ENCODE data around the gene ARFGAP3.
"Not testable (repeated sequence)": the region's sequence is repeated elsewhere in the genome, so short reads cannot be mapped to it uniquely, and the experiment has no call there.

The ARFGAP3 gene

GRCh38 chr22:42763965-42764480 lies 93.0 kb downstream of the ARFGAP3 start:
- no peak for DNase-seq

DNA sequence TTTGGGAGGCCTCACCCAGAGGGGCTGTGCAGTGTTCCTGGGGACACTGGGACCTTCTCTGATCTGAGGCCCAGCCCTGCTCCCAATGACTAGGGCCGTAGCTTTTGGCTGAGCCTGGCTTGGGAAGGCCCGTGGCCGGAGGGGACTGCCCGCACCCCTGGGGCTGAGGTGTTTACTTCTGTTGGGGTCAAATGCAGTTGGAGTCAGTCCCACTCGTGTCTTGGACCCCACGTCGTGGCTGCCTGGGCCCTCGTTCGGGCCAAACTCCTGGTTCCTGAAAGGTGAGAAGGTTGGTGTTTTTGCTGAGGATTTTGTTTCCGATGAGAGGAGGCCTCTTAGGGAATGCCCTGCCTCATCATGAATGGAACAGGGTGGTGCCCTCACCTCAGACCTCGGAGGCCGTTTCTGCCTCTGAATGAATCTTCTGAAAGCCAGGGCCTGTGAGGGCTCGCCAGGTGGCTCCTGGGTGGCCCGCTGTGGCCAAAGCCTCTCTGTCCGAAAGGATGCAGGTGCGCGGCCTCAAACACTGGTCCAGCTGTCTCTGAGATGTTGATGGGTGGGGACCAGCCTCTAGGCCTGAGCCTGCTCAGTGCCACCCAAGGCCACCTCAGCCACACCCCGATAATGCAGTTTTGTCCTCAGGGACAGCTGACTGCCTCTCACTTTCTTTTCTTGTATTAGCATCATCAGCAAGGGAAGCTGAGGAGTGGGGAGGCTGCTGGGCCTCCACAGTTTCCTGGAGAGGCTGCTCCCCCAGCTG lies 96.1 kb downstream of the ARFGAP3 start:
- DNase-seq: no peak

- DNase-seq: no peak
Observed at GRCh38 chr22:42758931-42759629, 98.0 kb downstream of the ARFGAP3 start.

DNA sequence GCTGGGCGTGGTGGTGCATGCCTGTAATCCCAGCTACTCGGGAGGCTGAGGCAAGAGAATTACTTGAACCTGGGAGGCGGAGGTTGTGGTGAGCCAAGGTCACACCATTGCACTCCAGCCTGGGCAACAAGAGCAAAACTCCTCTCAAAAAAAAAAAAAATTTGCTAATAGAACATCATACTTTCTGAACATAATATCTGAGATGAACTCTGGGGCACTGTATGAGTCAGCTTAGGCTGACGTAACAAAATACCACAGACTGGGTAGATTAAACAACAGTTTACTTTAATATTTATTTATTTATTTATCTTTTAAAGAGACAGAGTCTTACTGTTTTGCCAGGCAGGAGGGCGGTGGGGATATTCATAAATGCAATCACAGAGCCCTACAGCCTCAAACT lies 101.5 kb downstream of the ARFGAP3 start:
- not testable (repeated sequence) for DNase-seq

DNA sequence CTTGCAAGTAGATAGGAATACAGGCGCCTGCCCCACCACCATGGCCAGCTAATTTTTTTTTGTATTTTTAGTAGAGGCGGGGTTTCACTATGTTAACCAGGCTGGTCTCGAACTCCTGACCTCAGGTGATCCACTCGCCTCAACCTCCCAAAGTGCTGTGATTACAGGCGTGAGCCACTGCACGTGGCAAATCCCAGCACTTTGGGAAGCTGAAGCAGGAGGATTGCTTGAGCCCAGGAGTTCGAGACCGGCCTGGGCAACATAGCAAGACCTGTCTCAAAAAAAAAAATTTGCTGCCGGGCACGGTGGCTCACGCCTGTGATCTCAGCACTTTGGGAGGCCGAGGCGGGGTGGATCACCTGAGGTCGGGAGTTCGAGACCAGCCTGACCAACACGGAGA lies 102.0 kb downstream of the ARFGAP3 start:
- not testable (repeated sequence) for DNase-seq

DNA sequence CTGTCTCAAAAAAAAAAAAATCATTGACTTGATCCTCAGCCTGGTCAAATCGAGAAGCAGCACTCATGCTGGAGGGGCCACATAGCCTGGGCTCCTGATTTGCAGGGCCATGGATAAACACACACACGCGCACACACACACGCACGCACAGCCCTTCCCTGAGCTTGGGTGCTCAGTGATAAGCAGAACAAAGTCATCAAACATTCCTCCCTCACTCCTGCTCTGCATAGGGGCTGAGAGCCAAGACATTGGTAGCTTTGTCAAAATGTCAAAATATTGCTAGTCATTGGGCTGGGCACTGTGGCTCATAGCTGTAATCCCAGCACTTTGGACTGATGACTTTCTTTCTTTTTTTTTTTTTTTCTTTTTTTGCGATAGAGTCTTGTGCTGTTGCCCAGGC lies 102.4 kb downstream of the ARFGAP3 start:
- DNase-seq: no peak

GRCh38 chr22:42752912-42753311 lies 104.2 kb downstream of the ARFGAP3 start:
- DNase-seq: no peak

DNA sequence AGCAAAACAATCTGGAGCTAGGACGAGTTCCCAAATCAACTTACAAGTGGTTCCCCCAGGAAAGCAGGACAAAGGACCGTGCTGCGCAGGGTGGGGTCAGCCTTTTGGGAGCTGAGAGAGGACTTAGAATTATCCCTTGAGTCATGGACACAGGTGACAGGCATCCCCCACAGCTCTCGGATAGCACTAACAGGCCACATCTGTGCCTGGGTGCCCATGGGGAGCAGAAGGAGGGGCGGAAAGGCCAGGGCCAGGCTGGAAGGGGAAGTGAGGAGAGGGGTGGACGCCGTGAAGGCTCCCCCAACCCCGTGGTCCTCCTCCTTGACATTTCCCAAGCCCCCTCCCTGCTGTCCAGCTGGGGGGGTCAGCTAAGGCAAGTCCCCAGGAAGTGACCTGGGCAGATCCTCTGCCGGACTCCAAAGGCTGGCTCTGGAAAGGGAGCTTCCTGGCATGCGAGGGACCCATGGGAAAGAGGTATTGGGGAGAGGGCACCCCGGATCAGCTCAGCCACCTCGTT lies 104.8 kb downstream of the ARFGAP3 start:
- no peak for DNase-seq

DNA sequence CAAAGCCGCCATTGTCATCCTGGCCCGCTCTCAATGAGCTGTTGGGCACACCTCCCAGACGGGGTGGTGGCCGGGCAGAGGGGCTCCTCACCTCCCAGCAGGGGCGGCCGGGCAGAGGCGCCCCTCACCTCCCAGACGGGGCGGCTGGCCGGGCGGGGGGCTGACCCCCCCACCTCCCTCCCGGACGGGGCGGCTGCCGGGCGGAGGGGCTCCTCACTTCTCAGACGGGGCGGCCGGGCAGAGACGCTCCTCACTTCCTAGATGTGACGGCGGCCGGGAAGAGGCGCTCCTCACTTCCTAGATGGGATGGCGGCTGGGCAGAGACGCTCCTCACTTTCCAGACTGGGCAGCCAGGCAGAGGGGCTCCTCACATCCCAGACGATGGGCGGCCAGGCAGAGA lies 106.7 kb downstream of the ARFGAP3 start:
- DNase-seq: not testable (repeated sequence)

DNA sequence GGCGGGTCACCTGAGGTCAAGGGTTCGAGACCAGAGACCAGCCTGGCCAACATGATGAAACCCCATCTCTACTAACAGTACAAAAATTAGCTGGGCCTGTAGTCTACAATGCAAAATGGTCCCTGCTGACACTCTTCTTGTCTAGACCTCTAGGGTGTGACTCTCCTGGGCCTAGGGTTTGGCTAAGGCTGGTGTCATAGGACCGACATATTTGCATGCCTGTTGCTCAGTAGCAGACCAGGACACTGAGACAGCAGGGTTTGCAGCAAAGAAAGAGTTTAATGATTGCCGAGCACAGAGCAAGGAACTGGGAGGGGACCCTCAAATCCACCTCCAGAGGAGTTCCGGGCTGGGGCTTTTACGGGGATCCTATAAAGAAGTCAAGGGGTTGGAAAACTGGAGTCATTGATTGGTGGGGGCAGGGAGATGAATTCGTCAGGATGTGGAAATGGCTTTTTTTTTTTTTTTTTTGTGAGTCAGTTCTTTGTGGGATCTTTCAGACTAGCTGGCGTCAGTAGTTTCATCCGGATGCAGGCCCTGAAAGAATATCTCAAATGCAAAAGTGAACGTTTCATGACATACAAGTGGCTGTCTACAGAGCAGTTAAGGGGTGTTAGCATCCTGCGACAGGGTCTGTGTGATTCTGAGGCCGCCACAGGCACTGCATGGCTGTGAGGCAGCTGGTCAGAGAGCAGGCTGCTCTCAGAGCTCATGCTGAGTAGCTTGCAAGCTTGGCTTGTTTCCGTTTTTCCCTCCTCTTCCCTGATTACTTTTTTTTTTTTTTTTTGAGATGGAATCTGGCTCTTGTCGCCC lies 109.2 kb downstream of the ARFGAP3 start:
- no peak for DNase-seq
